ENCODE results near the gene TOGARAM2. TPM values are rescaled to one million over a fixed set of nuclear protein-coding genes. Genes with fewer than 3 reads are reported as not detected.

TOGARAM2 gene
- total and polyA plus RNA-seq, 2 experiments from 2014 or later = not detected

GRCh38 chr2:29075894-29076705 is 95.0 kb downstream of the TOGARAM2 start:
- no peaks in the 10 kb centered on the region for H3K27me3 ChIP-seq (replicated peaks; ENCODE audit: insufficient read depth)
- H2AFZ ChIP-seq = no peak overlapping the region
- H3K4me3 ChIP-seq = no peak overlapping the region
- no peak overlapping the region for H3K4me2 ChIP-seq (ENCODE audit: unreplicated experiment)
- no peak for TF ChIP-seq EZH2 (IDR thresholded peaks at IDR 0.05; ENCODE audit: insufficient read depth, poor library complexity, severe bottlenecking)
- TF ChIP-seq EZH2phosphoT487 (IDR thresholded peaks at IDR 0.05; ENCODE audit: insufficient read depth, low read depth) = no peak
- in situ Hi-C loops (cut with MboI) = no loop called here
- H3K79me2 ChIP-seq (ENCODE audit: insufficient read depth) = no peaks in the 10 kb centered on the region
- no peaks in the 10 kb centered on the region for H3K4me1 ChIP-seq (ENCODE audit: insufficient read depth)
- H3K9ac ChIP-seq = no peak overlapping the region
- WGBS, 2 experiments (ENCODE audit: low coverage in 1 of 2, low lambda C conversion rate in 2 of 2, missing lambda C conversion rate in 2 of 2) = 59 to 65% methylated on average over 14 of the region's 14 CpGs
- H3K9me3 ChIP-seq (ENCODE audit: low read depth) = no peaks in the 10 kb centered on the region
- H3K9me2 ChIP-seq (ENCODE audit: insufficient read depth) = no peaks in the 10 kb centered on the region
- no peak overlapping the region for H3K27ac ChIP-seq
- H3K36me3 ChIP-seq (ENCODE audit: low read depth) = no peaks in the 10 kb centered on the region
- no peaks in the 10 kb centered on the region for H3F3A ChIP-seq (ENCODE audit: insufficient read depth)
- H4K20me1 ChIP-seq (ENCODE audit: insufficient read depth) = no peaks in the 10 kb centered on the region
- DNase-seq = no peak

GRCh38 chr2:29079887-29080286 is 98.8 kb downstream of the TOGARAM2 start:
- H2AFZ ChIP-seq = no peak overlapping the region
- H3K9me2 ChIP-seq (ENCODE audit: insufficient read depth) = no peaks in the 10 kb centered on the region
- no peak for DNase-seq
- no peaks in the 10 kb centered on the region for H3K27me3 ChIP-seq (replicated peaks; ENCODE audit: insufficient read depth)
- WGBS, 2 experiments (ENCODE audit: low coverage in 1 of 2, low lambda C conversion rate in 2 of 2, missing lambda C conversion rate in 2 of 2) = 83 to 92% methylated on average over 7 of the region's 7 CpGs
- H4K20me1 ChIP-seq (ENCODE audit: insufficient read depth) = no peaks in the 10 kb centered on the region
- no peaks in the 10 kb centered on the region for H3F3A ChIP-seq (ENCODE audit: insufficient read depth)
- no peak overlapping the region for H3K4me3 ChIP-seq
- H3K79me2 ChIP-seq (ENCODE audit: insufficient read depth) = no peaks in the 10 kb centered on the region
- H3K27ac ChIP-seq = no peak overlapping the region
- in situ Hi-C loops (cut with MboI) = no loop called here
- H3K4me1 ChIP-seq (ENCODE audit: insufficient read depth) = no peaks in the 10 kb centered on the region
- TF ChIP-seq EZH2phosphoT487 (IDR thresholded peaks at IDR 0.05; ENCODE audit: insufficient read depth, low read depth) (no peak), EZH2 (IDR thresholded peaks at IDR 0.05; ENCODE audit: insufficient read depth, poor library complexity, severe bottlenecking) (no peak)
- H3K9ac ChIP-seq = no peak overlapping the region
- H3K36me3 ChIP-seq (ENCODE audit: low read depth) = no peaks in the 10 kb centered on the region
- no peak overlapping the region for H3K4me2 ChIP-seq (ENCODE audit: unreplicated experiment)
- H3K9me3 ChIP-seq (ENCODE audit: low read depth) = no peaks in the 10 kb centered on the region

GRCh38 chr2:29080886-29081743 is 100.0 kb downstream of the TOGARAM2 start:
- H3K27me3 ChIP-seq (replicated peaks; ENCODE audit: insufficient read depth) = no peaks in the 10 kb centered on the region
- no peaks in the 10 kb centered on the region for H3K9me2 ChIP-seq (ENCODE audit: insufficient read depth)
- H3K4me2 ChIP-seq (ENCODE audit: unreplicated experiment) = no peak overlapping the region
- no peaks in the 10 kb centered on the region for H4K20me1 ChIP-seq (ENCODE audit: insufficient read depth)
- WGBS, 2 experiments (ENCODE audit: low coverage in 1 of 2, low lambda C conversion rate in 2 of 2, missing lambda C conversion rate in 2 of 2) = 67 to 77% methylated on average over 12 of the region's 12 CpGs
- H3K79me2 ChIP-seq (ENCODE audit: insufficient read depth) = no peaks in the 10 kb centered on the region
- no peaks in the 10 kb centered on the region for H3K4me1 ChIP-seq (ENCODE audit: insufficient read depth)
- no peak overlapping the region for H3K4me3 ChIP-seq
- TF ChIP-seq EZH2 (IDR thresholded peaks at IDR 0.05; ENCODE audit: insufficient read depth, poor library complexity, severe bottlenecking) = no peak
- TF ChIP-seq EZH2phosphoT487 (IDR thresholded peaks at IDR 0.05; ENCODE audit: insufficient read depth, low read depth) = no peak
- no peak overlapping the region for H3K27ac ChIP-seq
- DNase-seq = peak; percentile 52
- no peaks in the 10 kb centered on the region for H3K36me3 ChIP-seq (ENCODE audit: low read depth)
- H3F3A ChIP-seq (ENCODE audit: insufficient read depth) = no peaks in the 10 kb centered on the region
- no peak overlapping the region for H3K9ac ChIP-seq
- H3K9me3 ChIP-seq (ENCODE audit: low read depth) = no peaks in the 10 kb centered on the region
- in situ Hi-C loops (cut with MboI) = no loop called here
- no peak overlapping the region for H2AFZ ChIP-seq

GRCh38 chr2:29082804-29083495 is 101.9 kb downstream of the TOGARAM2 start:
- Histone ChIP-seq H3F3A (ENCODE audit: insufficient read depth) (no peaks in the 10 kb centered on the region), H4K20me1 (ENCODE audit: insufficient read depth) (no peaks in the 10 kb centered on the region), H3K9ac (no peak overlapping the region), H3K4me3 (no peak overlapping the region), H3K27ac (no peak overlapping the region), H2AFZ (no peak overlapping the region), H3K9me3 (ENCODE audit: low read depth) (no peaks in the 10 kb centered on the region), H3K4me1 (ENCODE audit: insufficient read depth) (no peaks in the 10 kb centered on the region), H3K79me2 (ENCODE audit: insufficient read depth) (no peaks in the 10 kb centered on the region), H3K36me3 (ENCODE audit: low read depth) (no peaks in the 10 kb centered on the region), H3K27me3 (replicated peaks; ENCODE audit: insufficient read depth) (no peaks in the 10 kb centered on the region), H3K9me2 (ENCODE audit: insufficient read depth) (no peaks in the 10 kb centered on the region), H3K4me2 (ENCODE audit: unreplicated experiment) (no peak overlapping the region)
- TF ChIP-seq EZH2 (IDR thresholded peaks at IDR 0.05; ENCODE audit: insufficient read depth, poor library complexity, severe bottlenecking) (no peak), EZH2phosphoT487 (IDR thresholded peaks at IDR 0.05; ENCODE audit: insufficient read depth, low read depth) (no peak)
- 77 to 80% methylated on average over 5 of the region's 5 CpGs for WGBS, 2 experiments (ENCODE audit: low coverage in 1 of 2, low lambda C conversion rate in 2 of 2, missing lambda C conversion rate in 2 of 2)
- in situ Hi-C loops (cut with MboI) = no loop called here
- no peak for DNase-seq

All from GM23248 (cell line).